Measurements from ENCODE around the gene NPTN. TPM values are rescaled to one million over a fixed set of nuclear protein-coding genes. Genes with fewer than 3 reads are reported as not detected.
"Not testable (repeated sequence)": the region's sequence is repeated elsewhere in the genome, so short reads cannot be mapped to it uniquely, and the experiment has no call there.

NPTN gene
- total RNA-seq, 2 donors from 2014 or later = 85.4 to 110 TPM

DNA sequence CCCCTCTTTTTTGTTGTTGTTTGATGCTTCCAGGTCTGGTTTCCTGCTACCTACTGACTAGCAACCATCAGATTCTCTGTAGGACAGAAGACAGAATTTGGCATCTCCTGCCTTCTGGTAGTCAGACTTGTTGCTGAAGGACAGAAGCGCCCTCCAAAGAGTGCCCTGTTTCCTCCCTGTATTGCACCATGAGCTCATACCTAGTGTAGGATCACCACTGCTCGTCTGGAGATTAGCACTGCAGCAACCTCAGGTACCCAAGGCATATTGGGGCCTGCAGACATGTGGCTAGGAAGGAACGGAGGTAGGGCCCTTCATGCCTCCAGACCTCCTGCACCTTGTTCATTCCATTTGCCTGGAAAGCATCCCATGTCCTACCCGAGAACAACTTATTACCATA lies 78.1 kb downstream of the NPTN start:
- DNase-seq = no peak
- peak overlapping the region; percentile 37 for H3K27ac Mint-ChIP-seq
- peaks cover 12% of the 10 kb centered on the region for H3K4me1 Mint-ChIP-seq
- no peaks in the 10 kb centered on the region for H3K27me3 Mint-ChIP-seq (ENCODE audit: insufficient read depth)
- peaks cover 5% of the 10 kb centered on the region for H3K4me1 ChIP-seq (ENCODE audit: control insufficient read depth, insufficient read depth, low read length)
- no peak overlapping the region for H3K27ac ChIP-seq (ENCODE audit: low read depth, low read length)
- H3K9me3 Mint-ChIP-seq = no peaks in the 10 kb centered on the region
- no peak overlapping the region for H3K4me3 ChIP-seq (ENCODE audit: low read length)
- TF ChIP-seq, protein P1, sequence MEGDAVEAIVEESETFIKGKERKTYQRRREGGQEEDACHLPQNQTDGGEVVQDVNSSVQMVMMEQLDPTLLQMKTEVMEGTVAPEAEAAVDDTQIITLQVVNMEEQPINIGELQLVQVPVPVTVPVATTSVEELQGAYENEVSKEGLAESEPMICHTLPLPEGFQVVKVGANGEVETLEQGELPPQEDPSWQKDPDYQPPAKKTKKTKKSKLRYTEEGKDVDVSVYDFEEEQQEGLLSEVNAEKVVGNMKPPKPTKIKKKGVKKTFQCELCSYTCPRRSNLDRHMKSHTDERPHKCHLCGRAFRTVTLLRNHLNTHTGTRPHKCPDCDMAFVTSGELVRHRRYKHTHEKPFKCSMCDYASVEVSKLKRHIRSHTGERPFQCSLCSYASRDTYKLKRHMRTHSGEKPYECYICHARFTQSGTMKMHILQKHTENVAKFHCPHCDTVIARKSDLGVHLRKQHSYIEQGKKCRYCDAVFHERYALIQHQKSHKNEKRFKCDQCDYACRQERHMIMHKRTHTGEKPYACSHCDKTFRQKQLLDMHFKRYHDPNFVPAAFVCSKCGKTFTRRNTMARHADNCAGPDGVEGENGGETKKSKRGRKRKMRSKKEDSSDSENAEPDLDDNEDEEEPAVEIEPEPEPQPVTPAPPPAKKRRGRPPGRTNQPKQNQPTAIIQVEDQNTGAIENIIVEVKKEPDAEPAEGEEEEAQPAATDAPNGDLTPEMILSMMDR (conservative IDR thresholded peaks at IDR 0.05) = no peak
- WGBS, 2 experiments (ENCODE audit: insufficient coverage in 1 of 2, insufficient read length in 1 of 2) = 91 to 96% methylated on average over 3 to 4 of the region's 4 CpGs
- no peaks in the 10 kb centered on the region for H3K27me3 ChIP-seq (ENCODE audit: control insufficient read depth, insufficient read depth, low read length, poor library complexity, severe bottlenecking)
- H3K36me3 ChIP-seq (ENCODE audit: control insufficient read depth, insufficient read depth, low read length) = peaks cover 48% of the 10 kb centered on the region
- no peak overlapping the region for H3K4me3 Mint-ChIP-seq
- peaks cover 25% of the 10 kb centered on the region for H3K36me3 Mint-ChIP-seq (ENCODE audit: low read depth)
- H3K9me3 ChIP-seq (ENCODE audit: control insufficient read depth, low read length) = no peaks in the 10 kb centered on the region
- no peak overlapping the region for H3K9ac ChIP-seq (ENCODE audit: extremely low read depth, low read length, poor library complexity, severe bottlenecking)

DNA sequence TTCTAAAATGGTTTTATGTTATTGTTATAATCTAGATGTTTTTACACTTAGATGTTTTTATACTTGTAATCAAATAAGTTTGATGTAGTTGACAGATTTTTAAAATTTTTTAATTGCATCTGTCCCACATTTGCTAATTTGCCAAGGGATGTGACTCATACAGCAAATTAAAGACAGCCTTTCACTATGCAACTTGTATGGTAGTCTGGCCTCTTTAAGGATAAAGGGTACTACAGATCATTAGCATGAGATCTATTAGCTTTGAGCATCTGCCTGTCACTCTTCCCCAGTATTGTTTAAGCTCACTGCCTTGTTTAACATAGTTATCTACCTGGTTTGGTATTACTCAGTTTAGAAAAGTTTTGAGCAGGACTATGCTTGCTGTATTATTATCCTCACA lies 83.0 kb downstream of the NPTN start:
- no peaks in the 10 kb centered on the region for H3K27me3 ChIP-seq (ENCODE audit: control insufficient read depth, insufficient read depth, low read length, poor library complexity, severe bottlenecking)
- H3K27me3 Mint-ChIP-seq (ENCODE audit: insufficient read depth) = no peaks in the 10 kb centered on the region
- peaks cover 3% of the 10 kb centered on the region for H3K36me3 ChIP-seq (ENCODE audit: control insufficient read depth, insufficient read depth, low read length)
- no peak overlapping the region for H3K27ac Mint-ChIP-seq
- H3K9me3 Mint-ChIP-seq = no peaks in the 10 kb centered on the region
- H3K4me1 Mint-ChIP-seq = peaks cover 12% of the 10 kb centered on the region
- H3K36me3 Mint-ChIP-seq (ENCODE audit: low read depth) = no peaks in the 10 kb centered on the region
- no peaks in the 10 kb centered on the region for H3K9me3 ChIP-seq (ENCODE audit: control insufficient read depth, low read length)
- H3K4me1 ChIP-seq (ENCODE audit: control insufficient read depth, insufficient read depth, low read length) = peaks cover 5% of the 10 kb centered on the region
- no peak overlapping the region for H3K4me3 Mint-ChIP-seq
- H3K4me3 ChIP-seq (ENCODE audit: low read length) = no peak overlapping the region
- DNase-seq = no peak
- no peak overlapping the region for H3K27ac ChIP-seq (ENCODE audit: low read depth, low read length)
- TF ChIP-seq, protein P1 (conservative IDR thresholded peaks at IDR 0.05) = no peak
- no peak overlapping the region for H3K9ac ChIP-seq (ENCODE audit: extremely low read depth, low read length, poor library complexity, severe bottlenecking)

DNA sequence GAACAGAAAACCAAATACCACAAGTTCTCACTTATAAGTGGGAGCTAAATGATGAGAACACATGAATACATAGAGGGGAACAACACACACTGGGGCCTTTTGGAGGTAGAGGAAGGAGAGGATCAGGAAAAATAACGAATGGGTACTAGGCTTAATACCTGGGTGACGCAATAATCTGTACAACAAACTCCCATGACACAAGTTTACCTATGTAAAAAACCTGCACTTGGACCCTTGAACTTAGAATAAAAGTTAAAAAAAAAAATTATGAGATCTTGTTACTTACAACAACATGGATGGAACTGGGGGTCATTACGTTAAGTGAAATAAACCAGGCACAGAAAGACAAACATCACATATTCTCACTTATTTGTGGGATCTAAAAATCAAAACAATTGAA lies 84.3 kb downstream of the NPTN start:
- H3K36me3 ChIP-seq (ENCODE audit: control insufficient read depth, insufficient read depth, low read length); DNase-seq; H3K27ac ChIP-seq (ENCODE audit: low read depth, low read length); H3K27me3 ChIP-seq (ENCODE audit: control insufficient read depth, insufficient read depth, low read length, poor library complexity, severe bottlenecking); H3K27me3 Mint-ChIP-seq (ENCODE audit: insufficient read depth); H3K9me3 ChIP-seq (ENCODE audit: control insufficient read depth, low read length); H3K36me3 Mint-ChIP-seq (ENCODE audit: low read depth); H3K27ac Mint-ChIP-seq; H3K4me3 ChIP-seq (ENCODE audit: low read length); H3K4me1 ChIP-seq (ENCODE audit: control insufficient read depth, insufficient read depth, low read length); H3K4me1 Mint-ChIP-seq; H3K9me3 Mint-ChIP-seq; H3K9ac ChIP-seq (ENCODE audit: extremely low read depth, low read length, poor library complexity, severe bottlenecking); H3K4me3 Mint-ChIP-seq: not testable (repeated sequence)
- 100% methylated on average over 1 of the region's 3 CpGs; no CpG with 5 or more reads in 1 of the 2 experiments for WGBS, 2 experiments (ENCODE audit: insufficient coverage in 1 of 2, insufficient read length in 1 of 2)

DNA sequence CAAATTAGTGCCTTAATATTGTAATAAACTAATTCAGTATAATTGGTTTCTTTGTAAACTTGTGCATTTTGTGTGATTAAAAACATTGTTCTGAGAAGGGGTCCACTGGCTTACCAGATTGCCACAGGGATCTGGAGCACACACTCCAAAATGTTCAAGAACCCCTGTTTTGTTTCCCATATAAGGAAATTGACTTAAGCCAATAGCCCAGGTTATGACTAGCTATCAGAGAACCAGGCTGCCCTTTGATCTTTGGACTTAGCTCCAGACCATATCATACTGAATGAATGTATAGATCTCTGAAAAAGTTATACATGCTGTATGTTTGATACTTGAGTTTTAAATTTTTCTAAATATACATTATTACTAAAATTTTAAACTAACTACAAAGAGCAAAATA lies 91.7 kb downstream of the NPTN start:
- Histone ChIP-seq H3K4me3 (ENCODE audit: low read length) (no peak overlapping the region), H3K27me3 (ENCODE audit: control insufficient read depth, insufficient read depth, low read length, poor library complexity, severe bottlenecking) (no peaks in the 10 kb centered on the region), H3K27ac (ENCODE audit: low read depth, low read length) (no peak overlapping the region), H3K9me3 (ENCODE audit: control insufficient read depth, low read length) (no peaks in the 10 kb centered on the region), H3K9ac (ENCODE audit: extremely low read depth, low read length, poor library complexity, severe bottlenecking) (no peak overlapping the region), H3K4me1 (ENCODE audit: control insufficient read depth, insufficient read depth, low read length) (no peaks in the 10 kb centered on the region), H3K36me3 (ENCODE audit: control insufficient read depth, insufficient read depth, low read length) (no peaks in the 10 kb centered on the region)
- Mint-ChIP-seq H3K9me3 (no peaks in the 10 kb centered on the region), H3K27me3 (ENCODE audit: insufficient read depth) (no peaks in the 10 kb centered on the region), H3K4me3 (no peak overlapping the region), H3K4me1 (no peaks in the 10 kb centered on the region), H3K27ac (no peak overlapping the region), H3K36me3 (ENCODE audit: low read depth) (no peaks in the 10 kb centered on the region)
- DNase-seq = no peak
- TF ChIP-seq, protein P1 (conservative IDR thresholded peaks at IDR 0.05) = no peak

Measured in endodermal cell (in vitro differentiated cells).